Sigmoid colon (tissue), 3 donors: ENCODE data around the gene CYB561.

Source experiments
- POLR2A ChIP-seq, 2 donors: fragments of 450-650 bp; IDR thresholded peaks; one replicate each; pipeline ENCODE4 v1.6.1; 2016; ENCODE audit warnings: antibody characterized with exemption in 2 of 2, mild to moderate bottlenecking in 2 of 2, moderate library complexity in 2 of 2
- TF ChIP-seq, protein P1 (sequence below), 4 experiments: fragments of 450-650 bp in 3 of 4; fragments of 200-600 bp in 1 of 4; IDR thresholded peaks; one replicate each; pipeline ENCODE4 v1.5.1; 2016 to 2019; ENCODE audit warnings: antibody characterized with exemption in 4 of 4, mild to moderate bottlenecking in 3 of 4, moderate library complexity in 2 of 4

GRCh38 chr17:63406689-63407330, 39.3 kb downstream of the CYB561 start:
- TF ChIP-seq, protein P1, sequence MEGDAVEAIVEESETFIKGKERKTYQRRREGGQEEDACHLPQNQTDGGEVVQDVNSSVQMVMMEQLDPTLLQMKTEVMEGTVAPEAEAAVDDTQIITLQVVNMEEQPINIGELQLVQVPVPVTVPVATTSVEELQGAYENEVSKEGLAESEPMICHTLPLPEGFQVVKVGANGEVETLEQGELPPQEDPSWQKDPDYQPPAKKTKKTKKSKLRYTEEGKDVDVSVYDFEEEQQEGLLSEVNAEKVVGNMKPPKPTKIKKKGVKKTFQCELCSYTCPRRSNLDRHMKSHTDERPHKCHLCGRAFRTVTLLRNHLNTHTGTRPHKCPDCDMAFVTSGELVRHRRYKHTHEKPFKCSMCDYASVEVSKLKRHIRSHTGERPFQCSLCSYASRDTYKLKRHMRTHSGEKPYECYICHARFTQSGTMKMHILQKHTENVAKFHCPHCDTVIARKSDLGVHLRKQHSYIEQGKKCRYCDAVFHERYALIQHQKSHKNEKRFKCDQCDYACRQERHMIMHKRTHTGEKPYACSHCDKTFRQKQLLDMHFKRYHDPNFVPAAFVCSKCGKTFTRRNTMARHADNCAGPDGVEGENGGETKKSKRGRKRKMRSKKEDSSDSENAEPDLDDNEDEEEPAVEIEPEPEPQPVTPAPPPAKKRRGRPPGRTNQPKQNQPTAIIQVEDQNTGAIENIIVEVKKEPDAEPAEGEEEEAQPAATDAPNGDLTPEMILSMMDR (IDR thresholded peaks at IDR 0.05): peak; percentile 71 to 87 (median 76)
- TF ChIP-seq POLR2A (IDR thresholded peaks at IDR 0.05): no peak
